HEK293 (cell line): Measurements from ENCODE around the gene RHEB.

Experiments used
- CTCF ChIA-PET: fragments of 350-600 bp; formaldehyde crosslinking; extraction: SDS; loops from one replicate; lab custom pipeline; 2021; ENCODE audit warnings: antibody characterized with exemption; lab: Yijun Ruan, JAX
- POLR2A ChIA-PET: fragments of 300-600 bp; formaldehyde crosslinking; extraction: SDS; loops from one replicate; lab custom pipeline; 2020; ENCODE audit warnings: antibody characterized with exemption, inconsistent platforms; lab: Yijun Ruan, JAX
- H3K27ac ChIP-seq: fragments of 200-500 bp; sonication (Bioruptor generic); 2 replicates; pipeline ENCODE4 v1.5.1; 2014; ENCODE audit warnings: low read depth, low read length, control low read depth, inconsistent platforms; ENCODE audit errors: extremely low read depth
- H3K36me3 ChIP-seq, 2 experiments: fragments of 200-500 bp in 1 of 2; sonication (Bioruptor generic) in 1 of 2; 1 replicate in 1 of 2; 2 replicates in 1 of 2; pipeline ENCODE4 v1.5.1; 2014 to 2017; ENCODE audit warnings: inconsistent platforms in 2 of 2, low read length in 2 of 2; ENCODE audit not compliant: control insufficient read depth in 2 of 2, insufficient read depth in 1 of 2
- H3K4me1 ChIP-seq: fragments of 200-500 bp; sonication (Bioruptor generic); 2 replicates; pipeline ENCODE4 v1.5.1; 2014; ENCODE audit warnings: mild to moderate bottlenecking, low read length, inconsistent platforms; ENCODE audit not compliant: control insufficient read depth, insufficient read depth
- H3K4me3 ChIP-seq: 2 replicates; pipeline ENCODE4 v1.5.1; 2011; ENCODE audit warnings: low read depth, mild to moderate bottlenecking, control low read depth, low read length, moderate library complexity
- H3K9me3 ChIP-seq: fragments of 200-500 bp; sonication (Bioruptor generic); 2 replicates; pipeline ENCODE4 v1.5.1; 2014; ENCODE audit warnings: low read depth, low read length, inconsistent platforms; ENCODE audit not compliant: control insufficient read depth, insufficient read depth
- GFI1B ChIP-seq: fragments of 450-650 bp; formaldehyde crosslinking; IDR thresholded peaks from 2 replicates; pipeline ENCODE4 v1.5.1; 2016; ENCODE audit warnings: missing biosample characterization, missing genetic modification characterization
- HIC1 ChIP-seq: fragments of 450-650 bp; formaldehyde crosslinking; IDR thresholded peaks from 2 replicates; pipeline ENCODE4 v1.5.1; 2016; ENCODE audit warnings: missing biosample characterization, missing genetic modification characterization
- KLF8 ChIP-seq: fragments of 450-650 bp; formaldehyde crosslinking; IDR thresholded peaks from 2 replicates; pipeline ENCODE4 v1.5.1; 2016; ENCODE audit warnings: missing biosample characterization, missing genetic modification characterization
- PRDM4 ChIP-seq: fragments of 450-650 bp; formaldehyde crosslinking; IDR thresholded peaks from 2 replicates; pipeline ENCODE4 v1.5.1; 2017; ENCODE audit warnings: missing biosample characterization, missing genetic modification characterization
- WT1 ChIP-seq: fragments of 450-650 bp; formaldehyde crosslinking; IDR thresholded peaks from 2 replicates; pipeline ENCODE4 v1.5.1; 2016; ENCODE audit warnings: missing biosample characterization, missing genetic modification characterization
- ZBTB17 ChIP-seq: fragments of 450-650 bp; formaldehyde crosslinking; IDR thresholded peaks from 2 replicates; pipeline ENCODE4 v1.5.1; 2016; ENCODE audit warnings: missing biosample characterization, missing genetic modification characterization
- ZBTB49 ChIP-seq: fragments of 450-650 bp; formaldehyde crosslinking; IDR thresholded peaks from 2 replicates; pipeline ENCODE4 v1.5.1; 2016; ENCODE audit warnings: missing biosample characterization, missing genetic modification characterization, low read depth
- ZEB2 ChIP-seq: fragments of 450-650 bp; formaldehyde crosslinking; IDR thresholded peaks from 2 replicates; pipeline ENCODE4 v1.5.1; 2016; ENCODE audit warnings: missing biosample characterization, missing genetic modification characterization
- ZNF114 ChIP-seq: fragments of 450-650 bp; formaldehyde crosslinking; IDR thresholded peaks from 2 replicates; pipeline ENCODE4 v1.5.0; 2017; ENCODE audit warnings: missing biosample characterization, missing genetic modification characterization
- ZNF121 ChIP-seq: fragments of 450-650 bp; formaldehyde crosslinking; IDR thresholded peaks from 2 replicates; pipeline ENCODE4 v1.5.1; 2016; ENCODE audit warnings: missing biosample characterization, missing genetic modification characterization
- ZNF140 ChIP-seq: fragments of 450-650 bp; formaldehyde crosslinking; IDR thresholded peaks from 2 replicates; pipeline ENCODE4 v1.5.1; 2016; ENCODE audit warnings: missing biosample characterization, missing genetic modification characterization
- ZNF146 ChIP-seq: fragments of 450-650 bp; formaldehyde crosslinking; IDR thresholded peaks from 2 replicates; pipeline ENCODE4 v1.5.1; 2016; ENCODE audit warnings: missing biosample characterization, missing genetic modification characterization
- ZNF2 ChIP-seq: fragments of 450-650 bp; formaldehyde crosslinking; IDR thresholded peaks from 2 replicates; pipeline ENCODE4 v1.5.1; 2016; ENCODE audit warnings: missing biosample characterization, missing genetic modification characterization
- ZNF24 ChIP-seq: fragments of 450-650 bp; formaldehyde crosslinking; IDR thresholded peaks from 2 replicates; pipeline ENCODE4 v1.5.1; 2016; ENCODE audit warnings: missing biosample characterization, missing genetic modification characterization
- ZNF302 ChIP-seq: fragments of 450-650 bp; formaldehyde crosslinking; IDR thresholded peaks from 2 replicates; pipeline ENCODE4 v1.5.1; 2016; ENCODE audit warnings: missing biosample characterization, missing genetic modification characterization, low read depth
- ZNF580 ChIP-seq: fragments of 450-650 bp; formaldehyde crosslinking; IDR thresholded peaks from 2 replicates; pipeline ENCODE4 v1.5.1; 2016; ENCODE audit warnings: missing biosample characterization, missing genetic modification characterization
- ZNF692 ChIP-seq: fragments of 450-650 bp; formaldehyde crosslinking; IDR thresholded peaks from 2 replicates; pipeline ENCODE4 v1.5.1; 2016; ENCODE audit warnings: missing biosample characterization, missing genetic modification characterization
- ZSCAN30 ChIP-seq: fragments of 450-650 bp; IDR thresholded peaks from 2 replicates; pipeline ENCODE4 v1.5.1; 2018; ENCODE audit warnings: missing biosample characterization, mild to moderate bottlenecking, missing genetic modification characterization, moderate library complexity

Gene RHEB

GRCh38 chr7:151515276-151515565 is 4.5 kb downstream of the RHEB start:
- POLR2A ChIA-PET, result interaction anchor here (1.1 kb wide), 1 partner anchor 50 kb away, joined by 4 read pairs; no protein-coding TSS in a partner anchor
- TF ChIP-seq ZNF121, result no peak
- TF ChIP-seq GFI1B (tag by site-specific recombination), result no peak
- TF ChIP-seq ZNF2 (tag by site-specific recombination), result no peak
- TF ChIP-seq ZSCAN30 (tag by site-specific recombination), result no peak
- TF ChIP-seq PRDM4 (tag by site-specific recombination), result no peak
- TF ChIP-seq ZNF302 (tag by site-specific recombination), result no peak
- TF ChIP-seq ZNF24 (tag by site-specific recombination), result no peak
- TF ChIP-seq ZNF114 (tag by site-specific recombination), result no peak
- no peak for TF ChIP-seq WT1 (tag by site-specific recombination)
- no peak for TF ChIP-seq ZBTB49 (tag by site-specific recombination)
- TF ChIP-seq ZEB2 (tag by site-specific recombination), result no peak
- H3K27ac ChIP-seq, result no peak overlapping the region

GRCh38 chr7:151514461-151515275 is 5.0 kb downstream of the RHEB start:
- ChIA-PET POLR2A (interaction anchor here (1.1 kb wide), 1 partner anchor 50 kb away, joined by 4 read pairs; no protein-coding TSS in a partner anchor), CTCF (interaction anchor here (0.7 to 1.0 kb wide), 2 partner anchors 23 to 146 kb away, joined by 3 to 4 read pairs; no protein-coding TSS in a partner anchor)
- H3K4me3 ChIP-seq, result no peak overlapping the region
- no peaks in the 10 kb centered on the region for H3K4me1 ChIP-seq
- no peaks in the 10 kb centered on the region; a peak in 1 of 3 replicates for H3K36me3 ChIP-seq
- no peak overlapping the region for H3K27ac ChIP-seq
- no peaks in the 10 kb centered on the region for H3K9me3 ChIP-seq
- TF ChIP-seq ZNF692 (tag by site-specific recombination) (no peak), ZBTB17 (tag by site-specific recombination) (no peak), HIC1 (tag by site-specific recombination) (no peak), ZNF140 (peak; percentile 96; the same call in 1 of the 2 replicates), ZNF580 (no peak), KLF8 (tag by site-specific recombination) (no peak), ZNF146 (tag by site-specific recombination) (peak; percentile 51; the same call in 1 of the 2 replicates)

More at GRCh38 chr7:151515276-151515565, 4.5 kb downstream of the RHEB start:
- CTCF ChIA-PET, result interaction anchor here (0.7 kb wide), 1 partner anchor 23 kb away, joined by 3 read pairs; no protein-coding TSS in a partner anchor
- H3K9me3 ChIP-seq, result no peaks in the 10 kb centered on the region
- no peaks in the 10 kb centered on the region for H3K4me1 ChIP-seq
- no peaks in the 10 kb centered on the region; a peak in 1 of 3 replicates for H3K36me3 ChIP-seq
- no peak overlapping the region for H3K4me3 ChIP-seq
